GM12878 (cell line): ENCODE data around the gene PALLD. TPM values are rescaled to one million over a fixed set of nuclear protein-coding genes. Genes with fewer than 3 reads are reported as not detected.

Source experiments
- BCLAF1 ChIP-seq: fragments of 450-650 bp; IDR thresholded peaks from 2 replicates; pipeline ENCODE4 v1.6.1; 2017; ENCODE audit warnings: antibody characterized with exemption, mild to moderate bottlenecking, moderate library complexity
- CBFB ChIP-seq: IDR thresholded peaks from 2 replicates; pipeline ENCODE4 v1.6.1; 2016; ENCODE audit warnings: antibody characterized with exemption, low read depth
- ELK1 ChIP-seq: IDR thresholded peaks from 2 replicates; pipeline ENCODE4 v1.6.1; 2012; ENCODE audit warnings: low read depth, low read length, improper control_type of control experiment
- ESRRA ChIP-seq: IDR thresholded peaks from 2 replicates; pipeline ENCODE4 v1.6.1; 2012; ENCODE audit warnings: mild to moderate bottlenecking, low read length, improper control_type of control experiment
- HCFC1 ChIP-seq: fragments of 150-350 bp; IDR thresholded peaks from 2 replicates; pipeline ENCODE4 v1.6.1; 2014; ENCODE audit warnings: low read length
- IKZF1 ChIP-seq: fragments of 450-650 bp; conservative IDR thresholded peaks from 2 replicates; pipeline ENCODE4 v1.6.1; 2017; ENCODE audit warnings: antibody characterized with exemption, mild to moderate bottlenecking
- JUNB ChIP-seq: IDR thresholded peaks from 2 replicates; pipeline ENCODE4 v1.6.1; 2016; ENCODE audit warnings: antibody characterized with exemption, mild to moderate bottlenecking
- MEF2A ChIP-seq: IDR thresholded peaks from 2 replicates; pipeline ENCODE4 v1.6.1; 2011; ENCODE audit warnings: low read depth, mild to moderate bottlenecking, low read length, moderate library complexity; ENCODE audit not compliant: insufficient read depth
- MEF2B ChIP-seq: fragments of 450-650 bp; IDR thresholded peaks from 2 replicates; pipeline ENCODE4 v1.6.1; 2018; ENCODE audit warnings: mild to moderate bottlenecking, moderate library complexity; ENCODE audit not compliant: partially characterized antibody, poor library complexity, severe bottlenecking
- PML ChIP-seq: IDR thresholded peaks from 2 replicates; pipeline ENCODE4 v1.6.1; 2012; ENCODE audit warnings: low read length, inconsistent platforms
- RFX5 ChIP-seq: IDR thresholded peaks from 2 replicates; pipeline ENCODE4 v1.6.1; 2011; ENCODE audit warnings: low read depth, low read length, improper control_type of control experiment
- SMAD5 ChIP-seq: IDR thresholded peaks from 2 replicates; pipeline ENCODE4 v1.6.1; 2016; ENCODE audit warnings: antibody characterized with exemption, low read depth
- SP1 ChIP-seq: IDR thresholded peaks from one replicate; pipeline ENCODE4 v1.6.1; 2011; ENCODE audit warnings: low read depth, low read length
- STAT3 ChIP-seq: IDR thresholded peaks from 2 replicates; pipeline ENCODE4 v1.6.1; 2011; ENCODE audit warnings: low read depth, low read length, improper control_type of control experiment
- WRNIP1 ChIP-seq: IDR thresholded peaks from 2 replicates; pipeline ENCODE4 v1.6.1; 2011; ENCODE audit warnings: low read depth, low read length, improper control_type of control experiment, borderline replicate concordance
- ZBTB40 ChIP-seq: fragments of 450-650 bp; IDR thresholded peaks from 2 replicates; pipeline ENCODE4 v1.6.1; 2016; ENCODE audit warnings: mild to moderate bottlenecking, moderate library complexity, borderline replicate concordance
- ZSCAN29 ChIP-seq: fragments of 450-650 bp; IDR thresholded peaks from 2 replicates; pipeline ENCODE4 v1.6.1; 2017; ENCODE audit warnings: mild to moderate bottlenecking, moderate library complexity
- polyA plus RNA-seq, 11 experiments: library from polyadenylated mRNA; depleted of rRNA in 4 of 11; unstranded in 6 of 11; stranded (reverse) in 5 of 11; fragments of >200 nt; fragmentation: Nextera tagmentation in 4 of 11; fragmentation: Illumina TruSeq in 1 of 11; extraction: Ambion mirVana in 4 of 11; extraction: Trizol in 1 of 11; gene quantifications; 1 replicate in 1 of 11; 2 replicates in 10 of 11; pipeline versions ENCODE4 v1.2.1 to v1.2.3, GENCODE V29; 2011 to 2016; ENCODE audit warnings: inconsistent platforms in 2 of 11, missing spikeins in 2 of 11, low read depth in 1 of 11
- total RNA-seq, 4 experiments: library from RNA; depleted of rRNA in 3 of 4; stranded (reverse); fragments of >200 nt in 3 of 4; fragmentation: Illumina TruSeq in 1 of 4; extraction: Trizol in 1 of 4; gene quantifications; 2 replicates each; pipeline versions ENCODE4 v1.2.1 to v1.2.3, GENCODE V29; 2013 to 2021
- TF ChIP-seq, protein P1 (sequence below): fragments of 450-650 bp; formaldehyde crosslinking; IDR thresholded peaks from 2 replicates; pipeline ENCODE4 v1.4.0; 2022; ENCODE audit warnings: mild to moderate bottlenecking, moderate library complexity

The PALLD gene
- total and polyA plus RNA-seq, 10 of the 15 experiments (the other 5 are each of a cell fraction or from before 2014, with no cell fraction given): 1.0 to 7.7 (median 1.7) TPM

GRCh38 chr4:168724686-168725411 lies 228.0 kb downstream of the PALLD start (continued):
- 0 out of 2 replicates have a peak, but pooled peaks have one; percentile 43 for TF ChIP-seq BCLAF1
- peak; percentile 91 for TF ChIP-seq MEF2B
- TF ChIP-seq SMAD5: no peak
- TF ChIP-seq IKZF1: peak; percentile 86
- TF ChIP-seq HCFC1: no peak
- TF ChIP-seq, protein P1, sequence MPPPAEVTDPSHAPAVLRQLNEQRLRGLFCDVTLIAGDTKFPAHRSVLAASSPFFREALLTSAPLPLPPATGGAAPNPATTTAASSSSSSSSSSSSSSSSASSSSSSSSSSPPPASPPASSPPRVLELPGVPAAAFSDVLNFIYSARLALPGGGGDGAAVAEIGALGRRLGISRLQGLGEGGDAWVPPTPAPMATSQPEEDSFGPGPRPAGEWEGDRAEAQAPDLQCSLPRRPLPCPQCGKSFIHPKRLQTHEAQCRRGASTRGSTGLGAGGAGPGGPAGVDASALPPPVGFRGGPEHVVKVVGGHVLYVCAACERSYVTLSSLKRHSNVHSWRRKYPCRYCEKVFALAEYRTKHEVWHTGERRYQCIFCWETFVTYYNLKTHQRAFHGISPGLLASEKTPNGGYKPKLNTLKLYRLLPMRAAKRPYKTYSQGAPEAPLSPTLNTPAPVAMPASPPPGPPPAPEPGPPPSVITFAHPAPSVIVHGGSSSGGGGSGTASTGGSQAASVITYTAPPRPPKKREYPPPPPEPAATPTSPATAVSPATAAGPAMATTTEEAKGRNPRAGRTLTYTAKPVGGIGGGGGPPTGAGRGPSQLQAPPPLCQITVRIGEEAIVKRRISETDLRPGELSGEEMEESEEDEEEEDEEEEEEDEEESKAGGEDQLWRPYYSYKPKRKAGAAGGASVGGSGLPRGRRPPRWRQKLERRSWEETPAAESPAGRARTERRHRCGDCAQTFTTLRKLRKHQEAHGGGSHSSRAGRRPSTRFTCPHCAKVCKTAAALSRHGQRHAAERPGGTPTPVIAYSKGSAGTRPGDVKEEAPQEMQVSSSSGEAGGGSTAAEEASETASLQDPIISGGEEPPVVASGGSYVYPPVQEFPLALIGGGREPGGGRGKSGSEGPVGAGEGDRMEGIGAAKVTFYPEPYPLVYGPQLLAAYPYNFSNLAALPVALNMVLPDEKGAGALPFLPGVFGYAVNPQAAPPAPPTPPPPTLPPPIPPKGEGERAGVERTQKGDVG: no peak
- peak; percentile 33; the same call in 1 of the 2 replicates for TF ChIP-seq MEF2A
- TF ChIP-seq SP1: no peak
- no peak for TF ChIP-seq ESRRA
- TF ChIP-seq WRNIP1: no peak
- TF ChIP-seq STAT3: no peak
- TF ChIP-seq ZBTB40: no peak
- TF ChIP-seq ELK1: no peak
- TF ChIP-seq CBFB: no peak
- no peak for TF ChIP-seq ZSCAN29
- 0 out of 2 replicates have a peak, but pooled peaks have one; percentile 10 for TF ChIP-seq JUNB
- TF ChIP-seq PML: no peak
- no peak for TF ChIP-seq RFX5
